ENCODE measurements around the gene ZBTB7A. TPM values are rescaled to one million over a fixed set of nuclear protein-coding genes. Genes with fewer than 3 reads are reported as not detected.

The ZBTB7A gene
- total RNA-seq, 1 experiment from 2014 or later, result 15.9 TPM

Other genes with a start within 250 kb of the ZBTB7A start
- not detected in 2 replicates for gene ZFR2, start 197.9 kb downstream of the ZBTB7A start, total RNA-seq (2014; rRNA removed; shearing (Covaris generic))
- 0.03 and 0.26 TPM in 2 replicates for gene ATCAY, start 186.2 kb downstream of the ZBTB7A start, total RNA-seq (2014; rRNA removed; shearing (Covaris generic))
- gene NMRK2, start 133.8 kb downstream of the ZBTB7A start, total RNA-seq (2014; rRNA removed; shearing (Covaris generic)), result not detected in 2 replicates
- gene DAPK3, start 95.8 kb downstream of the ZBTB7A start, total RNA-seq (2014; rRNA removed; shearing (Covaris generic)), result 151 and 202 TPM in 2 replicates
- gene EEF2, start 81.4 kb downstream of the ZBTB7A start, total RNA-seq (2014; rRNA removed; shearing (Covaris generic)), result 1,069 and 1,568 TPM in 2 replicates
- gene PIAS4, start 59.2 kb downstream of the ZBTB7A start, total RNA-seq (2014; rRNA removed; shearing (Covaris generic)), result 17.3 and 20.7 TPM in 2 replicates
- 182 and 188 TPM in 2 replicates for gene MAP2K2, start 57.2 kb upstream of the ZBTB7A start, total RNA-seq (2014; rRNA removed; shearing (Covaris generic))
- not detected in 2 replicates for gene CREB3L3, start 86.7 kb upstream of the ZBTB7A start, total RNA-seq (2014; rRNA removed; shearing (Covaris generic))
- gene SIRT6, start 115.7 kb upstream of the ZBTB7A start, total RNA-seq (2014; rRNA removed; shearing (Covaris generic)), result 18.4 and 25.9 TPM in 2 replicates
- gene ANKRD24, start 115.8 kb upstream of the ZBTB7A start, total RNA-seq (2014; rRNA removed; shearing (Covaris generic)), result 0.05 and 0.09 TPM in 2 replicates
- not detected in 2 replicates for gene EBI3, start 162.6 kb upstream of the ZBTB7A start, total RNA-seq (2014; rRNA removed; shearing (Covaris generic))
- 20.2 and 24.1 TPM in 2 replicates for gene YJU2, start 180.2 kb upstream of the ZBTB7A start, total RNA-seq (2014; rRNA removed; shearing (Covaris generic))
- gene SHD, start 212.4 kb upstream of the ZBTB7A start, total RNA-seq (2014; rRNA removed; shearing (Covaris generic)), result not detected in 2 replicates
- not detected in 2 replicates for gene TMIGD2, start 235.5 kb upstream of the ZBTB7A start, total RNA-seq (2014; rRNA removed; shearing (Covaris generic))
- 4.5 and 6.9 TPM in 2 replicates for gene FSD1, start 237.7 kb upstream of the ZBTB7A start, total RNA-seq (2014; rRNA removed; shearing (Covaris generic))